HG02852 (cell line): ENCODE data around the gene RBM43.

Experiments used
- ATAC-seq: cut with Tn5 transposase; IDR thresholded peaks from one replicate; pipeline ENCODE4 v1.9.1; 2021; ENCODE audit warnings: mild to moderate bottlenecking, moderate library complexity; ENCODE audit not compliant: unreplicated experiment

The RBM43 gene

GRCh38 chr2:151230627-151231140 lies 31.0 kb downstream of the RBM43 start:
- no peak for ATAC-seq

DNA sequence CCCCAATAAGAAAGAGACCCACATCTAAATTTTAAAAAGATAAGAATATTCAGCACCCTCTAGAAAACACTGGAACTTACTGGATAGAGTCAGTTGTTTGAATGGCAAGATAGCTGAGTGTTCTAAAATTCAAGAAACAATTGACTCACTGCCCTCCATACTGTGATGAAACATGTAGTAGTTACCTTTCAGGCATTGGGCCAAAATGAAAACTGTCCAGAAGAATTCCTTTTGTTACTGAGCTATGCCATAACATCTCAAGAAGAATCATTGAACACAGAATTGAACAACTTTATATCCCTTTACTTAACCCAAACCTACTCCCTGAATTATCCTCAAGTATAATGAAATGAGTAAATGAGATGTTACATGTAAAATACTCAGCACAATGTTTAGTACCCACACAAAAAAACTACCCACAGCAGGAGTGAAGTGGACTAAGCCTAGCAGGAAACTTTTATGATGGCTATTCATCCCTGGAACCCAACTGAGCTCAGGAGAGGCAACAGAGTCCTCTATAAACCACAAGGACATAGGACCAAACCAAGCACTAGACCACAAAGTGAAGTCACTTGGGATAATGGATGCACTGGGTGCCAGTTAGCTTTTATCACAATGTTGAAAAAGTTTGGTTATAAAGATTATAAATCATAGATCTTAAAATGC lies 32.7 kb downstream of the RBM43 start:
- ATAC-seq = no peak

DNA sequence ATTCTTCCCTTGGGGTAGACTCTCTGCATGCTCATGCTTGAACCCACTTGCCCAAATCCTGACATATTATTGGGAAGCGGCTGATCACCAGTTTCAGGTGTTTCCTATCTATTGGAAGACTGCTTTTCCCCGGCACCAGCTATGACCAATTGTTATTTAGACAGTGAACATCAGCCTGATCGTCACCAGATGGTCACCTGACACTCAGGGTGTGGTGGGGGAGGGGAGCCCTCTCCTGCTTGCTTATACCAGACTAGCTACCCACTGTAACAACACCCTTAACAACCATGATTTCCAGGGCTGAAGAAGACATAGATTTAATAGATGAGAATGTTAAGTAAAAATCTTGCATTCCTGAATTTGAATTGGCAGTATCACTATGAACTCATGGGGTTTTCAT lies 44.3 kb downstream of the RBM43 start:
- ATAC-seq = no peak

GRCh38 chr2:151207100-151207499 lies 54.6 kb downstream of the RBM43 start:
- ATAC-seq = no peak

- ATAC-seq = no peak
Observed at GRCh38 chr2:151206446-151206968, 55.2 kb downstream of the RBM43 start.

DNA sequence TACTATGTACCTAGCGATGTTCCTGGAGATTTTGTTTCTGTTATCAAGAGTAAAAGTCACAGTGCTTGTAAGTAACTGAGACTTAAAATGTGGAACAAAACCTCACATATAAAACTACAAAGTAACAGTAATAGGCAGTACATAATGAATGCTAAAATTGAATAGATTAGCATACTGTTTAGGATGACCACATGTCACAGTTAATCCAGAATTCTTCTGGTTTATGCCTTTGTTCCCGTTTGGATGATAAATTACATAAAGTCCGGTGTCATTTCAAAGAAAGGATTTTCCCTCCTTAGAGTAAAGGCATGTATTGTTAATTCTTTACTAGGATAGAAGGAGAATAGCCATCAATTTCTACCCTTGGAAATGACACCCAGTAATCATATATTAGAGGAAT lies 56.1 kb downstream of the RBM43 start:
- no peak for ATAC-seq

GRCh38 chr2:151204756-151205155 lies 56.9 kb downstream of the RBM43 start:
- no peak for ATAC-seq

DNA sequence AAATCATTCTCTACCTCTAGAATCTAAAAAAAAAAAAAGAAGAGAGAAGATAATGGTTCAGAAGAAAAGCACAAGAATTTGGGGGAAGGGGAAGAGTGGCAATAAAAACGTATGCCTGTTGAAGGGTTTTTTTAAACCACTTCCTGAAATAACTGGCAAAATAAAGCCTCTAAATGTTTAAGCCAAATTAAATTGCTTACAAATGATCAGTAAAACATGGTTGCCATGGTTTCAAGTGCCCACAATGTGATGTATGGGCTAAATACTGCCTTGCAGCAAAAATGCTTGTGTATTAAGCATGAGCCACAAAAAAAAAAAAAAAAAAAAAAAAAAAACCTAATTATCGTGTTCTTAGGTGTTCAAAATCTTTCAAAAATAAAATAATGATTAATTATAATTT lies 60.8 kb downstream of the RBM43 start:
- no peak for ATAC-seq

DNA sequence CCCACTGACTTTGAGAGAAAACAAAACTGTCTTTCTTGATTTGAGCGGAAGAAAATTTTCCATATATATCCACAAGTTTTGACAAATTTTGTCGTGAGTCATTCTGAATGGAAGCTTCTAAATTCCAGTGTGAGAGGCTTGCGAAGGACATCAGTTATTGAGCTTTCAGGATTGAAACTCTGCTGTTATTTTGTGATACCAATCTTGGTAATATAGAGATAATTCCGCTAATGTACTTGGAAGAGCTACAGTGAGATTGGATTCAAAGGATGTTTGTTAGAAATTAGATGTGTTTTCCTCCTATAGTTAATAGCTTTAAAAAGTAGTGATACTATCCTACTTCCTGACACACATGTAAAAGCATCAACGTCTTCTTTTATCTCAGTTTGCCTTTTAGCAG lies 61.4 kb downstream of the RBM43 start:
- no peak for ATAC-seq

DNA sequence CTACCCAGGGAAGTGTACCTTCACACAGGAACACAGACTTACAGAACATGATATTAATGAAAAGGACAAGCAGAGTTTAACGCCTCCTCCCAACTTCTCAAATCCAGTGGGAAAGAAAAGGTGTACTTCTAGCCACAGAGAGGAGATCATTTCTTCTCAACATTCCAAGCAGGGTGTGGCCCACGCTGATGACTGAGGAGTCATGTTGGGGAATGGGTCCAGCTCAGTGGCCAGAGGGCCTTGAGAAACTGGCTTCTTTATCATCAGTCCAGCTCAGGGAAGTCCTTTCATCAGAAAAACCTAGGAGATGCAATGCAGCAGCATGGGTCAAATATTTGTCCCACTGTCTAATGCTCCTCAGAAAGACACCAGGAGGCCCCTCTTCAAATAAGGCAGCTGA lies 63.0 kb downstream of the RBM43 start:
- ATAC-seq = no peak
